ENCODE measurements around the gene RNF111.

Gene RNF111
- 18.3 to 91.9 (median 49.9) reads per million in 17 experiments for total RNA-seq

- peak; percentile 91 to 97 (median 96) for DNase-seq
Observed at GRCh38 chr15:58987491-58988005, at the start of gene RNF111. Gene RNF111, plus strand, starts transcription at chr15:58987663. Its CDS starts 43,160 bp downstream, at chr15:59030823.

DNA sequence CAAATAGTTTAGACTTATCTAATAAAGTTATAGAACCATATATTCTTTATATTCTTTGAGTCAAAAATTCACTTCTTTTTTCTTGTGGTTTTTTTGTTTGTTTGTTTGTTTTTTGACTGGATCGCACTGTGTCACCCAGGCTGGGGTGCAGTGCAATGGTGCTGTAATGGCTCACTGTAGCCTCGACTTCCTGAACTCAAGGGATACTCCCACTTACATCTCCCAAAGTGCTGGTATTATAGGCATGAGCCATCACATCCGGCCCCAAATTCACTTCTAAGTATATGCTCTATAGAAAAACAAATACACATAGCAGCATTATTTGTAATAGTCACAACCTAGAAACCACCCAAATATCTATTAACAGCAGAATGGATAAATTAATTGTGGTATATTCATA lies 40.3 kb upstream of the RNF111 start:
- peak in 2 of 4 experiments; percentile 5 to 30 for DNase-seq

DNA sequence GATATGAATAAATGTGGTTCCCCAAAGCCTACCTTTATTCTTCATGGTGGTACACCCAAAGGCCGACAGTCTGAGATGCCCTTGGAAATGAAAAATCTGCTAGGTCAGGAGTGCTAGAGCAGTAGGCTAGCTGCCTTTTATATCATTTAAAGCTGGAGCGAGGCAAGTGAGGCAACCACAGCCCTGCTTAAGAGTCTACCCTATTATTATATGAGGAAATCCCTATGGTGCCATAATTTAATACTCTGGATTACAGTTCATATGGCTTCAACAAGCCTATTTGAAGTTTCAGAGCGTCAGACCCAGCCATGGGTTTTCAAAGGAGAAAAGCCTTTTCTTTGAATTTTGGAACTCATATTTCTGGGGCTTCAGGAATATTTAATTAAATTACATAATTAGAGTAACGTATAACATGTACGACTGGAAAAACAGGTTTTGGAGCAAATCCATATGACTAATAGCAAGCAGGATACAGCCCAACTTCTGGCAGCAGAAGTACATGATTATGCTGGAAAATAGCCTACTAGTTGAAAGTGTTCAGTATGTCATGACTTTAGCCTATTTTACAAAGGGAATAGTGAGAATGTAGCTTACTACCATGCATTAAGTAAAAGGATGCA lies 36.0 kb upstream of the RNF111 start:
- no peak for DNase-seq

DNA sequence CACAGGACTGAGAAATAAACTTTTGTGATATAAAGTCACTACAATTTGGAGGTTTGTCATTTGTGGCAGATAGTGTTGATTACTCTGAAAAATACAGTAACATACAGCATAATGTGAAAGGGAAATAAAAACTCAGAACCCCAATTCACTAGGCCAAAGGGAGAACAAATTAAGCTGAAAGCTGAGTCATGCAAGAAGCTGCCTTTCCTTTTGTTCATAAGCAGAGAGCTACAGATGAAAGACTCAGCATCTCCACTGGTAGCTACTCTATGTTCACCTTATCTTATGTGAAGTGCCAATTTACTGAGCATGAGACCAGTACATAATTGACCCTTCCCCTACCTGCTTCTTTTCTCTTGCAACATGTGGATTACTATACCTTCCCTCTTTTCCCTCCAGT lies 34.7 kb upstream of the RNF111 start:
- peak in 2 of 4 experiments; percentile 14 to 16 for DNase-seq

GRCh38 chr15:58957101-58957973 lies 30.1 kb upstream of the RNF111 start:
- DNase-seq: peak; percentile 80 to 88 (median 84)

DNA sequence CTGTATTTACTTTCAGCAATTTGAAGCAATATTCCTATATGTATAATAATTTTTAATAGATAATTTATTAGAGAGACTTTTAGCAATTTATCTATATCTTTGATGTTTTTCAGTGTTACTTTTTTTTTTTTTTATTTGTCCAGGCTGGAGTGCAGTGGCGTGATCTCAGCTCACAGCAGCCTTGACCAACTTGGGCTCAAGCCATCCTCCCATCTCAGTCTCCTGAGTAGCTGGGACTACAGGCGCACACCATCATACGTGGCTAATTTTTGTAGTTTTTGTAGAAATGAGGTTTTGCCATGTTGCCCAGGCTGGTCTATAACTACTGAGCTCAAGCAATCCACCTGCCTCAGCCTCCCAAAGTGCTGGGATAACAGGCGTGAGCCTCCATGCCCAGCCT lies 28.7 kb upstream of the RNF111 start:
- DNase-seq: no peak

GRCh38 chr15:58962136-58962535 lies 25.3 kb upstream of the RNF111 start:
- DNase-seq: no peak

DNA sequence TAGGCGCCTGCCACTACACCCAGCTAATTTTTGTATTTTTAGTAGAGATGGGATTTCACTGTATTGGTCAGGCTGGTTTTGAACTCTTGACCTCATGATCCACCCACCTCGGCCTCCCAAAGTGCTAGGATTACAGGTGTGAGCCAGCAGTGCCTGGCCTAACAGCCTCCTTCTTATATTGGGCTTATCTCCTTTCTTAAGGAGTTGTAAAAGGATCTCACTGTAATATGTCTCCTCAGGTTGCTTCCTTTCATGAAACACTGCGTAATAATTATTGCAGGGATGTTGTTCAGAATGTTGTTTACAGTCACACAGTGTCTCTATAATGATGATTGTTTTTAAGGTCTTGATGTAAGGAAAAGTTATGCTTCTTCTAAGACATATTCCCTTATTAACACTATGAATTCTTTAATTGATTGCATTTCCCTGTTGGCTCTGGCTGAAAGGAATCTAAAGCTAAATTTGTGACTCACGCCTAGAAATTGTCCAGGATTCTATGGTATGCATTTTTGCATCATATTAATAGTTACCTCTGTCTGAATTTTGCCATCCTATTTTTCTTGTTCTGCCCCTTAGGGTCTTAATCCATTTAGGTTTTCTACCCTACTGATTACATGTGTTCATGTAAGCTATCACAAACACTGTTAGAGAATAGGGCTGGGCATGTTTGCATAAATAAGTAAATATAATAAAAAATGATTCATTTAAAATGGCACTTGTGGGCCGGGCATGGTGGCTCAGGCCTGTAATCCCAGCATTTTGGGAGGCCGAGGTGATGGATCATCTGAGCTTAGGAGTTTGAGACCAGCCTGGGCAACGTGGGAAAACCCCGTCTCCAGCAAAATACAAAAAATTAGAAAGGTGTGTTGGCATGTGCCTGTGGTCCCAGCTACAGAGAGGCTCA lies 24.5 kb upstream of the RNF111 start:
- no peak for DNase-seq

GRCh38 chr15:58966698-58967097 lies 20.8 kb upstream of the RNF111 start:
- DNase-seq: peak in 2 of 4 experiments; percentile 5 to 28

- DNase-seq: no peak
Observed at GRCh38 chr15:58967479-58967878, 20.0 kb upstream of the RNF111 start.

DNA sequence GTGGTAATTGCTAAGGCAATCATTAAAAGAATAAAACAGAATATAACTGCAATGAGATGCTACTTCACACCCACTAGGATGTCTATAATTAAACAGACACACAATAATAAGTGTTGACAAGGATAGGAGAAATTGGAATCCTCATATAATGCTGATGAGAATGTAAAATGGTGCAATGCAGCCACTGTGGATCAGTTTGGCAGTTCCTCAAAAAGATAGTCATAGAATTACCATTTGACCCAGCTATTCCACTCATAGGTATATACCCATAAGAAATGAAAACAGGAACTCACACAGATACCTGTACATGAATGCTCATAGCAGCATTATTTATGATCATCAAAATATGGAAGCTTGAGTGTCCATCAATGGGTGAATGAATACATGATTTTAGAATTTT lies 9.6 kb upstream of the RNF111 start:
- peak in 3 of 4 experiments; percentile 21 to 54 (median 54) for DNase-seq

GRCh38 chr15:58980351-58980939 lies 7.0 kb upstream of the RNF111 start:
- DNase-seq: peak in 3 of 4 experiments; percentile 28 to 76 (median 65)

DNA sequence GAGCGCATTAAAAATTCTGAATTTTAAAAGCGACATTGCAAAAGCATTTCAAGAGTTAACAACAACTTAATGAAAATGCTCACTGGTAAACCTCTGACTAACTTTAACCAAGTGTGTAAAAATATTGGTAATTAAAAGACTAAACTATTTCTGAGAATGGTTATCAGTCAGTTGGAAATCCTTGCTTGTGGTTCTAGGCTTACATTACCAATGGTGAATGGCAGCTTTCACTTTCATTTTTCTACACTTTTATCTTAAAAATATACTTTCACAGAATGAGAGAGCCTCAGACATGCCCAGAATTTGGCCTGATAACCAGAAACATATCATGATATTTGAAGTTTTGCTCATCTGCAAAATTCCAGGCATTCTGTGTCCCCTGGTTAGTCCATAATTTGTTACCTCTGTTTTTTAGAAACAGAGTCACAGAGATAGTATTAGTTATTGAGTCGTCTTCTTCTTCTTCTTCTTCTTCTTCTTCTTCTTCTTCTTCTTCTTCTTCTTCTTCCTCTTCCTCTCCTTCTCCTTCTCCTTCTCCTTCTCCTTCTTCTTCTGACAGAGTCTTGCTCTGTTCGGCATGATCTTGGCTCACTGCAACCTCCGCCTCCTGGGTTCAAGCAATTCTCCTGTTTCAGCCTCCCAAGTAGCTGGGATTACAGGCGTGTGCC lies 5.5 kb upstream of the RNF111 start:
- DNase-seq: no peak

GRCh38 chr15:58983261-58983660 lies 4.2 kb upstream of the RNF111 start:
- DNase-seq: no peak

GRCh38 chr15:58985443-58985842 lies 2.0 kb upstream of the RNF111 start:
- DNase-seq: no peak

DNA sequence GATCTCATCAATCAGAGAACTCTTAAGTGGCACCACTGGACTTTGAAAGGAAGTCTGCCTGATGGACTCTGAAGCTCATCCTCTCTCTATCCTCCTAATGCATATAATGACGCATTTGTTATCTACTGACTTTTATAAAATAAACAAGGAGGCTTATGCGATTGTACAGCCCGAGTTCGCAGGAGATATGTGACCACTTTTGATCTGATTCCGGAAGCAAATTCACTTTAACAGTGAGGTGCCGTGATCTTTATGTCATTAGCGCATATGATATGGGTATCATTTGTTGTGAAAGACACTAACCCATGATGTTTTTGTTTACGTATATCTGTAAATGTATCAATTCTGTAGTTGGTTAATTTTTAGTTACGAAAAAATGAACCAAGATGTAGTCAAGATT lies 427 bp upstream of the RNF111 start:
- DNase-seq: peak in 1 of 4 experiments; percentile 37

- DNase-seq: peak; percentile 73 to 92 (median 84)
Observed at GRCh38 chr15:58988006-58988785, 733 bp downstream of the RNF111 start.

GRCh38 chr15:58992181-58992580 lies 4.7 kb downstream of the RNF111 start:
- no peak for DNase-seq

DNA sequence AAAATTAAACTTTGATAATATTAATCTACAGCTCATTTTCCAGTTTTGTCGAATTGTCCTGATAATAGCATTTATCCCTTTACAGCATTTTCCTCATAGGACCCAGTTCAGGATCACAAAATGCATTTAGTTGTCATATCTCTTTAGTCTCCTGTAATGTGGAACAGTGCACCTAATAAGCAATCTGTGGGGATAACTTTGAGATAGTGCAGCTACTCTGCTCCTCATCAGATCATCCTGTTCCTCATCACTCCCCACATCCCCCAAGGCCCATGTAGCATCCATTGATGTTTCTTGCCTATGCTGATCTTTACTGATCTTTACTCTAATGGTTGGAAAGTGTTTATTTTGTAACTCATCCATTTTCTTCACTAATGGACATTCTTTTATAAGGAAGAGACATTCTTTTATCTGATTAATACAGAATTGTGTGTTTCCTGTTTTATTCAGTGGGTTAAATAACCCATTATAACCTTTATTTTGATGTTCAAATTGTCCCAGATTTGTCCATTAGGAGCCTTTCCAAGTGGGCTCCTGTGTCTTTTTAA lies 7.5 kb downstream of the RNF111 start:
- DNase-seq: no peak

GRCh38 chr15:58999694-59000093 lies 12.2 kb downstream of the RNF111 start:
- peak; percentile 15 to 45 (median 37) for DNase-seq
